SK-N-MC (cell line): Measurements from ENCODE around the gene CAMTA1.

Experiments used
- EZH2 ChIP-seq: fragments of 200-600 bp; sonication (generic); IDR thresholded peaks from one replicate; pipeline ENCODE4 v1.6.1; 2017; ENCODE audit warnings: antibody characterized with exemption
- POLR2AphosphoS5 ChIP-seq: IDR thresholded peaks from 2 replicates; pipeline ENCODE4 v1.6.1; 2012; ENCODE audit warnings: mild to moderate bottlenecking, low read depth, low read length, borderline replicate concordance

- TF ChIP-seq POLR2AphosphoS5 (no peak), EZH2 (no peak)
These were observed 789.1 kb downstream of the CAMTA1 start for GRCh38 chr1:7574121-7575040.
